Vagina (tissue), 2 donors: ENCODE measurements around the gene CADM2.
"Not testable (repeated sequence)": the region's sequence is repeated elsewhere in the genome, so short reads cannot be mapped to it uniquely, and the experiment has no call there.

Experiments used
- POLR2A ChIP-seq, 2 donors: fragments of 450-650 bp; IDR thresholded peaks; one replicate each; pipeline ENCODE4 v1.6.1; 2017; ENCODE audit warnings: antibody characterized with exemption in 2 of 2, mild to moderate bottlenecking in 2 of 2, moderate library complexity in 2 of 2
- POLR2AphosphoS5 ChIP-seq, 2 donors: sonication (generic); formaldehyde crosslinking; IDR thresholded peaks; one replicate each; pipeline ENCODE4 v1.9.0; 2017; ENCODE audit warnings: antibody characterized with exemption in 2 of 2, mild to moderate bottlenecking in 2 of 2, low read depth in 1 of 2; ENCODE audit not compliant: insufficient read depth in 1 of 2
- TF ChIP-seq, protein P1 (sequence below), 3 experiments: fragments of 450-650 bp in 2 of 3; fragments of 200-600 bp in 1 of 3; sonication (generic) in 1 of 3; IDR thresholded peaks; one replicate each; pipeline ENCODE4 v1.5.1; 2017 to 2019; ENCODE audit warnings: antibody characterized with exemption in 3 of 3, mild to moderate bottlenecking in 2 of 3, moderate library complexity in 2 of 3

DNA sequence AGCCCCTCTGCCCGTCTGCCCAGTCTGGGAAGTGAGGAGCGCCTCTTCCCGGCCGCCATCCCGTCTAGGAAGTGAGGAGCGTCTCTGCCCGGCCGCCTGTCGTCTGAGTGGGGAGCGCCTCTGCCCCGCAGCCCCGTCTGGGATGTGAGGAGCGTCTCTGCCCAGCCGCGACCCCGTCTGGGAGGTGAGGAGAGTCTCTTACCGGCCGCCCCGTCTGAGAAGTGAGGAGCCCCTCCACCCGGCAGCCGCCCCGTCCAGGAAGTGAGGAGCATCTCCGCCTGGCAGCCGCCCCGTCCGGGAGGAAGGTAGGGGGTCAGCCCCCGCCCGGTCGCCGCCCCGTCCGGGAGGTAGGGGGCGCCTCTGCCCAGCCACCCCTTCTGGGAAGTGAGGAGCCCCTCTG lies 40.2 kb upstream of the CADM2 start:
- TF ChIP-seq, protein P1, sequence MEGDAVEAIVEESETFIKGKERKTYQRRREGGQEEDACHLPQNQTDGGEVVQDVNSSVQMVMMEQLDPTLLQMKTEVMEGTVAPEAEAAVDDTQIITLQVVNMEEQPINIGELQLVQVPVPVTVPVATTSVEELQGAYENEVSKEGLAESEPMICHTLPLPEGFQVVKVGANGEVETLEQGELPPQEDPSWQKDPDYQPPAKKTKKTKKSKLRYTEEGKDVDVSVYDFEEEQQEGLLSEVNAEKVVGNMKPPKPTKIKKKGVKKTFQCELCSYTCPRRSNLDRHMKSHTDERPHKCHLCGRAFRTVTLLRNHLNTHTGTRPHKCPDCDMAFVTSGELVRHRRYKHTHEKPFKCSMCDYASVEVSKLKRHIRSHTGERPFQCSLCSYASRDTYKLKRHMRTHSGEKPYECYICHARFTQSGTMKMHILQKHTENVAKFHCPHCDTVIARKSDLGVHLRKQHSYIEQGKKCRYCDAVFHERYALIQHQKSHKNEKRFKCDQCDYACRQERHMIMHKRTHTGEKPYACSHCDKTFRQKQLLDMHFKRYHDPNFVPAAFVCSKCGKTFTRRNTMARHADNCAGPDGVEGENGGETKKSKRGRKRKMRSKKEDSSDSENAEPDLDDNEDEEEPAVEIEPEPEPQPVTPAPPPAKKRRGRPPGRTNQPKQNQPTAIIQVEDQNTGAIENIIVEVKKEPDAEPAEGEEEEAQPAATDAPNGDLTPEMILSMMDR (IDR thresholded peaks at IDR 0.05), result not testable (repeated sequence)
- not testable (repeated sequence) for TF ChIP-seq POLR2A (IDR thresholded peaks at IDR 0.05); POLR2AphosphoS5 (IDR thresholded peaks at IDR 0.05; ENCODE audit: insufficient read depth in 1 of 2, low read depth in 1 of 2)
